H9 (cell line): ENCODE data around the gene IGSF9. TPM values are rescaled to one million over a fixed set of nuclear protein-coding genes. Genes with fewer than 3 reads are reported as not detected.
A peak's percentile ranks its signal among the peaks of the same experiment; 100 is the strongest.

Experiments used
- DNase-seq: peaks from one replicate; pipeline ENCODE4 v3.0.0-alpha.2; 2017
- H2AFZ ChIP-seq: one replicate; pipeline ENCODE4 v1.6.1; 2013; ENCODE audit warnings: mild to moderate bottlenecking, low read length, control low read depth, moderate library complexity
- H2AK5ac ChIP-seq: 2 replicates; pipeline ENCODE4 v1.6.1; 2013; ENCODE audit warnings: low read length, control low read depth, mixed read lengths; ENCODE audit not compliant: insufficient read length
- H2BK120ac ChIP-seq: one replicate; pipeline ENCODE4 v1.6.1; 2013; ENCODE audit warnings: low read depth, mild to moderate bottlenecking, low read length, control low read depth, inconsistent platforms; ENCODE audit not compliant: poor library complexity, severe bottlenecking
- H2BK12ac ChIP-seq: 2 replicates; pipeline ENCODE4 v1.6.1; 2013; ENCODE audit warnings: low read length, control low read depth, mixed read lengths, low read depth; ENCODE audit not compliant: insufficient read length
- H2BK15ac ChIP-seq: 2 replicates; pipeline ENCODE4 v1.6.1; 2013; ENCODE audit warnings: low read depth, low read length, control low read depth
- H2BK20ac ChIP-seq: one replicate; pipeline ENCODE4 v1.6.1; 2013; ENCODE audit warnings: low read depth, mild to moderate bottlenecking, low read length, control low read depth, inconsistent platforms; ENCODE audit not compliant: poor library complexity, severe bottlenecking
- H2BK5ac ChIP-seq: 2 replicates; pipeline ENCODE4 v1.6.1; 2013; ENCODE audit warnings: low read length, control low read depth, mixed read lengths; ENCODE audit not compliant: insufficient read length
- H3K14ac ChIP-seq: 2 replicates; pipeline ENCODE4 v1.6.1; 2013; ENCODE audit warnings: low read length, control low read depth; ENCODE audit not compliant: insufficient read depth
- H3K18ac ChIP-seq: 2 replicates; pipeline ENCODE4 v1.6.1; 2013; ENCODE audit warnings: low read depth, mild to moderate bottlenecking, mixed read lengths, low read length, control low read depth; ENCODE audit not compliant: insufficient read length
- H3K23ac ChIP-seq: 2 replicates; pipeline ENCODE4 v1.6.1; 2013; ENCODE audit warnings: low read length, control low read depth, mixed read lengths, low read depth; ENCODE audit not compliant: insufficient read length
- H3K23me2 ChIP-seq: 2 replicates; pipeline ENCODE4 v1.6.1; 2013; ENCODE audit warnings: low read depth, mild to moderate bottlenecking, mixed read lengths, low read length, control low read depth; ENCODE audit not compliant: insufficient read length, poor library complexity, severe bottlenecking
- H3K27ac ChIP-seq: 2 replicates; pipeline ENCODE4 v1.5.1; 2013; ENCODE audit warnings: low read length, control low read depth, mixed read lengths, low read depth; ENCODE audit not compliant: insufficient read length
- H3K27me3 ChIP-seq: 2 replicates; pipeline ENCODE4 v1.6.1; 2013; ENCODE audit warnings: low read length, control low read depth, inconsistent platforms; ENCODE audit not compliant: insufficient read depth
- H3K4ac ChIP-seq: 2 replicates; pipeline ENCODE4 v1.6.1; 2013; ENCODE audit warnings: low read depth, mild to moderate bottlenecking, control low read depth, inconsistent platforms, low read length, moderate library complexity
- H3K4me1 ChIP-seq: 2 replicates; pipeline ENCODE4 v1.6.1; 2013; ENCODE audit warnings: low read length, control low read depth, inconsistent platforms; ENCODE audit not compliant: insufficient read depth
- H3K4me2 ChIP-seq: 2 replicates; pipeline ENCODE4 v1.6.1; 2013; ENCODE audit warnings: low read length, control low read depth, mixed read lengths; ENCODE audit not compliant: insufficient read length, insufficient read depth
- H3K56ac ChIP-seq: 2 replicates; pipeline ENCODE4 v1.6.1; 2013; ENCODE audit warnings: low read depth, mild to moderate bottlenecking, mixed read lengths, low read length, control low read depth; ENCODE audit not compliant: insufficient read length
- H3K79me1 ChIP-seq: 2 replicates; pipeline ENCODE4 v1.6.1; 2013; ENCODE audit warnings: low read depth, mild to moderate bottlenecking, moderate library complexity, low read length, control low read depth, inconsistent platforms; ENCODE audit not compliant: insufficient read depth, poor library complexity, severe bottlenecking
- H3K79me2 ChIP-seq: 2 replicates; pipeline ENCODE4 v1.6.1; 2013; ENCODE audit warnings: low read length, control low read depth, inconsistent platforms; ENCODE audit not compliant: insufficient read depth
- H3K9ac ChIP-seq: 2 replicates; pipeline ENCODE4 v1.6.1; 2013; ENCODE audit warnings: low read length, control low read depth, mixed read lengths; ENCODE audit not compliant: insufficient read length; ENCODE audit errors: extremely low read depth
- H3K9me3 ChIP-seq: one replicate; pipeline ENCODE4 v1.6.1; 2013; ENCODE audit warnings: low read depth, low read length, inconsistent platforms; ENCODE audit not compliant: control insufficient read depth
- H3T11ph ChIP-seq: one replicate; pipeline ENCODE4 v1.6.1; 2013; ENCODE audit warnings: mild to moderate bottlenecking, low read length, control low read depth, inconsistent platforms
- H4K20me1 ChIP-seq: one replicate; pipeline ENCODE4 v1.6.1; 2013; ENCODE audit not compliant: control insufficient read depth, insufficient read length, insufficient read depth
- H4K5ac ChIP-seq: 2 replicates; pipeline ENCODE4 v1.6.1; 2013; ENCODE audit warnings: low read depth, mild to moderate bottlenecking, mixed read lengths, low read length, control low read depth; ENCODE audit not compliant: insufficient read length
- H4K8ac ChIP-seq: replicated peaks from 2 replicates; pipeline ENCODE4 v1.6.1; 2013; ENCODE audit warnings: low read length, control low read depth, mixed read lengths, low read depth; ENCODE audit not compliant: insufficient read length
- H4K91ac ChIP-seq: 2 replicates; pipeline ENCODE4 v1.6.1; 2013; ENCODE audit warnings: low read depth, mild to moderate bottlenecking, moderate library complexity, mixed read lengths, low read length, control low read depth; ENCODE audit not compliant: insufficient read length
- H3K27ac Mint-ChIP-seq, 3 experiments: 2 replicates in 2 of 3; 3 replicates in 1 of 3; pipeline ENCODE4 v1.8.0; 2020 to 2021; ENCODE audit warnings: mixed read lengths in 3 of 3, mild to moderate bottlenecking in 1 of 3, moderate library complexity in 1 of 3
- H3K27me3 Mint-ChIP-seq: 2 replicates; pipeline ENCODE4 v1.8.0; 2021; ENCODE audit warnings: low read depth, mild to moderate bottlenecking, moderate library complexity, mixed read lengths
- H3K36me3 Mint-ChIP-seq, 3 experiments: 2 replicates in 2 of 3; 3 replicates in 1 of 3; pipeline ENCODE4 v1.8.0; 2020 to 2021; ENCODE audit warnings: low read depth in 3 of 3, mixed read lengths in 3 of 3; ENCODE audit not compliant: insufficient read depth in 1 of 3
- H3K4me1 Mint-ChIP-seq, 2 experiments: 2 replicates each; pipeline ENCODE4 v1.8.0; 2020; ENCODE audit warnings: mixed read lengths in 2 of 2
- H3K4me3 Mint-ChIP-seq, 2 experiments: 2 replicates in 1 of 2; 3 replicates in 1 of 2; pipeline ENCODE4 v1.8.0; 2020 to 2021; ENCODE audit warnings: mild to moderate bottlenecking in 2 of 2, mixed read lengths in 2 of 2, moderate library complexity in 1 of 2
- H3K9me3 Mint-ChIP-seq, 2 experiments: 2 replicates in 1 of 2; 3 replicates in 1 of 2; pipeline ENCODE4 v1.8.0; 2020; ENCODE audit warnings: mild to moderate bottlenecking in 2 of 2, mixed read lengths in 2 of 2, moderate library complexity in 1 of 2
- CTCF ChIP-seq: fragments of 200-600 bp; sonication (generic); conservative IDR thresholded peaks from 3 replicates; pipeline ENCODE4 v1.8.0; 2021; ENCODE audit warnings: antibody characterized with exemption, mild to moderate bottlenecking
- WGBS: extraction: QIAGEN DNeasy Blood & Tissue Kit; methylation state at CpG from one replicate; pipeline ENCODE4 v1.1.7; 2013; ENCODE audit warnings: missing lambda C conversion rate, low lambda C conversion rate, mixed read lengths; ENCODE audit not compliant: insufficient read length; ENCODE audit errors: extremely low coverage; 5-methylcytosine and 5-hydroxymethylcytosine counted together
- total RNA-seq: library from RNA; stranded (reverse); gene quantifications from 2 replicates; pipeline ENCODE4 v1.2.1, GENCODE V29; 2021

The IGSF9 gene
- total RNA-seq, 1 experiment from 2014 or later: 11.3 TPM

- no peak overlapping the region for H3T11ph ChIP-seq
- H3K9ac ChIP-seq: no peak overlapping the region
- no peaks in the 10 kb centered on the region; the same call in 1 of the 2 replicates for H3K4me1 ChIP-seq
- H3K56ac ChIP-seq: no peak overlapping the region
- H2BK120ac ChIP-seq: no peak overlapping the region
- H3K4ac ChIP-seq: no peak overlapping the region
- no peak overlapping the region for H3K4me2 ChIP-seq
- no peak overlapping the region for H3K14ac ChIP-seq
- WGBS: no CpG with 5 or more reads among the region's 1 CpG
- no peak overlapping the region for H2BK20ac ChIP-seq
- no peaks in the 10 kb centered on the region for H3K79me1 ChIP-seq
- H2AK5ac ChIP-seq: no peak overlapping the region
- H2AFZ ChIP-seq: no peak overlapping the region
- no peak overlapping the region for H3K23ac ChIP-seq
- no peak overlapping the region for H2BK5ac ChIP-seq
- H3K9me3 Mint-ChIP-seq: no peaks in the 10 kb centered on the region
- H3K9me3 ChIP-seq: no peaks in the 10 kb centered on the region
- no peaks in the 10 kb centered on the region for H3K23me2 ChIP-seq
- H4K5ac ChIP-seq: no peak overlapping the region
- H3K27ac Mint-ChIP-seq: no peak overlapping the region
- H3K79me2 ChIP-seq: no peaks in the 10 kb centered on the region
- H3K27me3 ChIP-seq: no peaks in the 10 kb centered on the region; the same call in 1 of the 2 replicates
- no peaks in the 10 kb centered on the region for H4K20me1 ChIP-seq
- no peak for TF ChIP-seq CTCF
- H3K18ac ChIP-seq: no peak overlapping the region
- H3K36me3 Mint-ChIP-seq: no peaks in the 10 kb centered on the region
- H3K27me3 Mint-ChIP-seq: peaks cover 23% of the 10 kb centered on the region
- no peak overlapping the region for H3K4me3 Mint-ChIP-seq
- H3K27ac ChIP-seq: no peak overlapping the region
- peak; percentile 8 for DNase-seq
- no peak overlapping the region for H2BK12ac ChIP-seq
- no peak overlapping the region for H2BK15ac ChIP-seq
- H4K8ac ChIP-seq: no peak overlapping the region
- H4K91ac ChIP-seq: no peak overlapping the region
- peaks cover 2 to 5% of the 10 kb centered on the region in 2 experiments for H3K4me1 Mint-ChIP-seq
Observed at GRCh38 chr1:159951551-159951950, 6.1 kb upstream of the IGSF9 start.
